Measurements from ENCODE around the gene CYP26B1. TPM values are rescaled to one million over a fixed set of nuclear protein-coding genes. Genes with fewer than 3 reads are reported as not detected.

CYP26B1 gene
- total RNA-seq, 1 donor from 2014 or later = 1.2 TPM

GRCh38 chr2:72121153-72121552, 26.5 kb downstream of the CYP26B1 start:
- TF ChIP-seq CTCF (IDR thresholded peaks at IDR 0.05; ENCODE audit: unreplicated experiment) = no peak
- DNase-seq (ENCODE audit: low spot score) = no peak

GRCh38 chr2:72118951-72119350, 28.7 kb downstream of the CYP26B1 start:
- no peak overlapping the region for H3K4me3 Mint-ChIP-seq (ENCODE audit: unreplicated experiment)

More at GRCh38 chr2:72121153-72121552, 26.5 kb downstream of the CYP26B1 start:
- no peaks in the 10 kb centered on the region for H3K36me3 Mint-ChIP-seq (ENCODE audit: low read depth, unreplicated experiment)
- peaks cover 2% of the 10 kb centered on the region for H3K27me3 Mint-ChIP-seq (ENCODE audit: unreplicated experiment)
- no peaks in the 10 kb centered on the region for H3K4me1 Mint-ChIP-seq (ENCODE audit: unreplicated experiment)
- H3K4me3 Mint-ChIP-seq (ENCODE audit: unreplicated experiment) = no peak overlapping the region
- no peak overlapping the region for H3K27ac Mint-ChIP-seq (ENCODE audit: unreplicated experiment)
- H3K9me3 Mint-ChIP-seq (ENCODE audit: unreplicated experiment) = no peaks in the 10 kb centered on the region

GRCh38 chr2:72118386-72118785, 29.3 kb downstream of the CYP26B1 start:
- no peak for DNase-seq (ENCODE audit: low spot score)
- Mint-ChIP-seq H3K27me3 (ENCODE audit: unreplicated experiment) (no peaks in the 10 kb centered on the region), H3K9me3 (ENCODE audit: unreplicated experiment) (no peaks in the 10 kb centered on the region), H3K27ac (ENCODE audit: unreplicated experiment) (no peak overlapping the region), H3K4me3 (ENCODE audit: unreplicated experiment) (no peak overlapping the region), H3K36me3 (ENCODE audit: low read depth, unreplicated experiment) (no peaks in the 10 kb centered on the region), H3K4me1 (ENCODE audit: unreplicated experiment) (no peaks in the 10 kb centered on the region)
- no peak for TF ChIP-seq CTCF (IDR thresholded peaks at IDR 0.05; ENCODE audit: unreplicated experiment)

More at GRCh38 chr2:72118951-72119350, 28.7 kb downstream of the CYP26B1 start:
- Mint-ChIP-seq H3K36me3 (ENCODE audit: low read depth, unreplicated experiment) (no peaks in the 10 kb centered on the region), H3K9me3 (ENCODE audit: unreplicated experiment) (no peaks in the 10 kb centered on the region), H3K4me1 (ENCODE audit: unreplicated experiment) (no peaks in the 10 kb centered on the region), H3K27ac (ENCODE audit: unreplicated experiment) (no peak overlapping the region), H3K27me3 (ENCODE audit: unreplicated experiment) (no peaks in the 10 kb centered on the region)
- no peak for TF ChIP-seq CTCF (IDR thresholded peaks at IDR 0.05; ENCODE audit: unreplicated experiment)
- DNase-seq (ENCODE audit: low spot score) = no peak

GRCh38 chr2:72117718-72118117, 29.9 kb downstream of the CYP26B1 start:
- Mint-ChIP-seq H3K4me3 (ENCODE audit: unreplicated experiment) (no peak overlapping the region), H3K9me3 (ENCODE audit: unreplicated experiment) (no peaks in the 10 kb centered on the region), H3K36me3 (ENCODE audit: low read depth, unreplicated experiment) (no peaks in the 10 kb centered on the region), H3K27ac (ENCODE audit: unreplicated experiment) (no peak overlapping the region), H3K4me1 (ENCODE audit: unreplicated experiment) (no peaks in the 10 kb centered on the region), H3K27me3 (ENCODE audit: unreplicated experiment) (no peaks in the 10 kb centered on the region)
- no peak for DNase-seq (ENCODE audit: low spot score)
- no peak for TF ChIP-seq CTCF (IDR thresholded peaks at IDR 0.05; ENCODE audit: unreplicated experiment)

- no peak for DNase-seq (ENCODE audit: low spot score)
- H3K27ac Mint-ChIP-seq (ENCODE audit: unreplicated experiment) = no peak overlapping the region
- H3K9me3 Mint-ChIP-seq (ENCODE audit: unreplicated experiment) = no peaks in the 10 kb centered on the region
- no peaks in the 10 kb centered on the region for H3K27me3 Mint-ChIP-seq (ENCODE audit: unreplicated experiment)
- no peak overlapping the region for H3K4me3 Mint-ChIP-seq (ENCODE audit: unreplicated experiment)
- H3K4me1 Mint-ChIP-seq (ENCODE audit: unreplicated experiment) = no peaks in the 10 kb centered on the region
- no peak for TF ChIP-seq CTCF (IDR thresholded peaks at IDR 0.05; ENCODE audit: unreplicated experiment)
- H3K36me3 Mint-ChIP-seq (ENCODE audit: low read depth, unreplicated experiment) = no peaks in the 10 kb centered on the region
Measured at GRCh38 chr2:72117029-72117428, 30.6 kb downstream of the CYP26B1 start.
